ENCODE measurements around the gene GALNT16.

The GALNT16 gene

GRCh38 chr14:69314327-69314726, 54.4 kb downstream of the GALNT16 start:
- TF ChIP-seq CTCF (IDR thresholded peaks at IDR 0.05; ENCODE audit: borderline replicate concordance, control extremely low read depth, extremely low read depth, insufficient read depth, missing control alignments): no peak
- DNase-seq (ENCODE audit: low spot score): no peak
- in situ Hi-C loops (cut with MboI; ENCODE audit: low sequenced_read_pairs, unreplicated experiment): no loop called here

GRCh38 chr14:69315301-69315700, 55.3 kb downstream of the GALNT16 start:
- no peak for DNase-seq (ENCODE audit: low spot score)
- in situ Hi-C loops (cut with MboI; ENCODE audit: low sequenced_read_pairs, unreplicated experiment): no loop called here
- no peak for TF ChIP-seq CTCF (IDR thresholded peaks at IDR 0.05; ENCODE audit: borderline replicate concordance, control extremely low read depth, extremely low read depth, insufficient read depth, missing control alignments)

GRCh38 chr14:69316449-69317101, 56.6 kb downstream of the GALNT16 start:
- no peak for DNase-seq (ENCODE audit: low spot score)
- in situ Hi-C loops (cut with MboI; ENCODE audit: low sequenced_read_pairs, unreplicated experiment): no loop called here
- TF ChIP-seq CTCF (IDR thresholded peaks at IDR 0.05; ENCODE audit: borderline replicate concordance, control extremely low read depth, extremely low read depth, insufficient read depth, missing control alignments): no peak

- TF ChIP-seq CTCF (IDR thresholded peaks at IDR 0.05; ENCODE audit: borderline replicate concordance, control extremely low read depth, extremely low read depth, insufficient read depth, missing control alignments): no peak
- in situ Hi-C loops (cut with MboI; ENCODE audit: low sequenced_read_pairs, unreplicated experiment): no loop called here
- DNase-seq (ENCODE audit: low spot score): no peak
These were observed 57.3 kb downstream of the GALNT16 start for GRCh38 chr14:69317102-69317755.

- TF ChIP-seq CTCF (IDR thresholded peaks at IDR 0.05; ENCODE audit: borderline replicate concordance, control extremely low read depth, extremely low read depth, insufficient read depth, missing control alignments): no peak
- in situ Hi-C loops (cut with MboI; ENCODE audit: low sequenced_read_pairs, unreplicated experiment): no loop called here
- DNase-seq (ENCODE audit: low spot score): no peak
These were observed 57.8 kb downstream of the GALNT16 start for GRCh38 chr14:69317780-69318179.

GRCh38 chr14:69318241-69318640, 58.3 kb downstream of the GALNT16 start:
- no peak for TF ChIP-seq CTCF (IDR thresholded peaks at IDR 0.05; ENCODE audit: borderline replicate concordance, control extremely low read depth, extremely low read depth, insufficient read depth, missing control alignments)
- DNase-seq (ENCODE audit: low spot score): no peak
- in situ Hi-C loops (cut with MboI; ENCODE audit: low sequenced_read_pairs, unreplicated experiment): no loop called here
